Ishikawa (cell line): ENCODE results near the gene SPECC1.

Source experiments
- CEBPB ChIP-seq: IDR thresholded peaks from 2 replicates; pipeline ENCODE4 v1.6.1; 2012
- CREB1 ChIP-seq: IDR thresholded peaks from 2 replicates; pipeline ENCODE4 v1.6.1; 2012; ENCODE audit warnings: low read depth
- EGR1 ChIP-seq: IDR thresholded peaks from 2 replicates; pipeline ENCODE4 v1.6.1; 2012
- EP300 ChIP-seq: IDR thresholded peaks from 2 replicates; pipeline ENCODE4 v1.6.1; 2012; ENCODE audit warnings: borderline replicate concordance
- FOXM1 ChIP-seq: IDR thresholded peaks from 2 replicates; pipeline ENCODE4 v1.6.1; 2012; ENCODE audit warnings: low read depth, borderline replicate concordance
- NFIC ChIP-seq: IDR thresholded peaks from 2 replicates; pipeline ENCODE4 v1.6.1; 2012
- RAD21 ChIP-seq: IDR thresholded peaks from 2 replicates; pipeline ENCODE4 v1.6.1; 2012; ENCODE audit warnings: low read depth
- REST ChIP-seq: IDR thresholded peaks from 2 replicates; pipeline ENCODE4 v1.6.1; 2012; ENCODE audit warnings: low read depth, mild to moderate bottlenecking
- TAF1 ChIP-seq: IDR thresholded peaks from 2 replicates; pipeline ENCODE4 v1.6.1; 2012; ENCODE audit warnings: low read depth, mild to moderate bottlenecking
- TCF12 ChIP-seq: IDR thresholded peaks from 2 replicates; pipeline ENCODE4 v1.6.1; 2012; ENCODE audit warnings: low read depth
- TEAD4 ChIP-seq: IDR thresholded peaks from 2 replicates; pipeline ENCODE4 v1.6.1; 2012
- YY1 ChIP-seq: IDR thresholded peaks from 2 replicates; pipeline ENCODE4 v1.6.1; 2012; ENCODE audit warnings: low read depth
- ZBTB7A ChIP-seq: IDR thresholded peaks from 2 replicates; pipeline ENCODE4 v1.6.1; 2012; ENCODE audit warnings: low read depth
- TF ChIP-seq, protein P1 (sequence below): IDR thresholded peaks from 2 replicates; pipeline ENCODE4 v1.6.1; 2012
- TF ChIP-seq, protein P2 (sequence below): IDR thresholded peaks from 2 replicates; pipeline ENCODE4 v1.6.1; 2012

SPECC1 gene

DNA sequence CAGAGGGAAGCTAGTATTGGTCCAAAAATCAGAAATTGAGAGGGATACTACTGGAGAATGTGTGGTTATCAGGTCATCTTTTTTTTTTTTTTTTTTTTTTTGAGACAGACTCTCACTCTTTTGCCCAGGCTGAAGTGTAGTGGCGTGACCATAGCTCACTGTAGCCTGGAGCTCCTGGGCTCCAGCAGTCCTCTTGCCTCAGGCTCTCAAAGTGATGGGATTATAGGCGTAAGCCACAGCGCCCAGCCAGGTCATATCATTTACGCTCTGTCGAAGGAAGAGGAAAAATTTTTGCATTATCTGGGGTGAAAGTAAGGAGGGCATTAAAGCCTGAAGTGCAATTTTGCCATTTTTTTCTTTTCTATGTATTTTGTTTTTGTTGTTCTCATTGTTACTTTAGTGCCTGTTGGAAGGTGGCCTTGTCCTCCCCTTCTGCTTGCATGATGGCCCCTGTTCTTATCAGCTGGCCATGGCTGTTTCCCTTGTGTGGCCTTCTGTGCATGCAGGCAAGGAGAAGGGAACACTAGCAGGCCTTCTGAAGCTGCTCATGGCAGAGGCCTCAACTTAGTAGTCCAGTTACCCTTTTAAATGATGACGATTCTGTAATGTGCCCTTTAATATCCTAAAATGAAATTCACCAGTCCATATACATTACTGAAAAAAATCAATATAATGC lies 118.3 kb downstream of the SPECC1 start:
- TF ChIP-seq RAD21: no peak
- TF ChIP-seq TEAD4: no peak
- no peak for TF ChIP-seq EGR1
- TF ChIP-seq, protein P1, sequence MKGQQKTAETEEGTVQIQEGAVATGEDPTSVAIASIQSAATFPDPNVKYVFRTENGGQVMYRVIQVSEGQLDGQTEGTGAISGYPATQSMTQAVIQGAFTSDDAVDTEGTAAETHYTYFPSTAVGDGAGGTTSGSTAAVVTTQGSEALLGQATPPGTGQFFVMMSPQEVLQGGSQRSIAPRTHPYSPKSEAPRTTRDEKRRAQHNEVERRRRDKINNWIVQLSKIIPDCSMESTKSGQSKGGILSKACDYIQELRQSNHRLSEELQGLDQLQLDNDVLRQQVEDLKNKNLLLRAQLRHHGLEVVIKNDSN: no peak
- TF ChIP-seq FOXM1: no peak
- no peak for TF ChIP-seq YY1
- no peak for TF ChIP-seq CREB1
- no peak for TF ChIP-seq REST
- TF ChIP-seq, protein P2, sequence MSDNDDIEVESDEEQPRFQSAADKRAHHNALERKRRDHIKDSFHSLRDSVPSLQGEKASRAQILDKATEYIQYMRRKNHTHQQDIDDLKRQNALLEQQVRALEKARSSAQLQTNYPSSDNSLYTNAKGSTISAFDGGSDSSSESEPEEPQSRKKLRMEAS: no peak
- no peak for TF ChIP-seq NFIC
- no peak for TF ChIP-seq EP300
- no peak for TF ChIP-seq TCF12
- TF ChIP-seq TAF1: no peak
- TF ChIP-seq CEBPB: no peak
- TF ChIP-seq ZBTB7A: no peak

DNA sequence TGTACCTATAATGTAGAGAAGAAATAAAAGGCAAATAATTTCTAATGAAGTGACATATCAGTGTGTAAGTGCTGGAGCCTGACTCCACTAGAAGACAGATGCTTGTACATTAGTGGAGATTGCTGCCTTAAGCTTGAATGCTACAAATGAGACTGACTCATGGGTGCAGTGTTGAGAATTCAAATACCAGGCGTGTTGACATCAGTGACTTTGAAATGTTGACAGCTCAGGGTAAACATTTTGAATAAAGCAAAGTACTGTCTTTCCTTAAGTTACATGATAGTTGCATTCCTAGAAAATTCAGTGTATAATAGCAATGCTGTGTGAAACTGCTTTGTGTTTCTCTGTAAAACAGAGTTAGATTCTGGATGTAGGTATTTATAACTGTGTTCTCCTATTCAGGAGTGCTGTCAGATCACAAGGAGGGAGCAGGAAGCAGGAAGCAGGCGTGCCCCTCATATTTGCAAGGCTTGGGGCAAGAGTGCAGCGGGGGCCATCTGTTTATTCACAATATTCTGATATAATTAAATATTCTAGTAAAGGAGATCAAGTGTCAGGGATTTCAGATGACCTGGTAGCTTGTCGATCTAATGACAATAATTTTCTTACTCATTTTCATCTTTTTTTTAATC lies 119.0 kb downstream of the SPECC1 start:
- TF ChIP-seq, protein P2: no peak
- TF ChIP-seq NFIC (no peak), TAF1 (no peak), EGR1 (no peak), RAD21 (no peak), TCF12 (no peak), CEBPB (no peak), TEAD4 (no peak), CREB1 (no peak), REST (no peak), YY1 (no peak), ZBTB7A (no peak), EP300 (no peak), FOXM1 (no peak)
- TF ChIP-seq, protein P1: no peak

DNA sequence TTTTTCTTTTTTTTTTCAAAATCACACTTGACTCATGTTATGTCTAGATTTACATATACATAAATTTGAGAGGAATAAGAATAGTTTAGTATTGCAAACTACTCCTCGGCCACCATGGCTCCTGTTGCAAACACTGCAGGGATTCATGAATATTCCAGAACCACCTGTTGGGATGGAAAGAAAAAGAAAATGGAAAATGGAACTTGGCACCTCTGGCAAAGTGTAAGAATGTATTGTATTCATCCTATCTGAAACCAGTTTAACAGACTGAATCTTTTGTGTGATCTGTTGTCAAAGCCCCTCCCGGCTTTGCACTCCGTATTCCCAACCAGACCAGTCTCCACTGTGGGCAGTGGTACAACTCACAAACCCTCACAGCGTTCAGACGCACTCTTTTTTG lies 124.4 kb downstream of the SPECC1 start:
- TF ChIP-seq CREB1 (no peak), RAD21 (no peak), CEBPB (no peak), NFIC (no peak), EP300 (no peak), TCF12 (no peak), TAF1 (no peak), EGR1 (no peak), ZBTB7A (no peak)
- TF ChIP-seq, protein P2: no peak
- TF ChIP-seq, protein P1: no peak

DNA sequence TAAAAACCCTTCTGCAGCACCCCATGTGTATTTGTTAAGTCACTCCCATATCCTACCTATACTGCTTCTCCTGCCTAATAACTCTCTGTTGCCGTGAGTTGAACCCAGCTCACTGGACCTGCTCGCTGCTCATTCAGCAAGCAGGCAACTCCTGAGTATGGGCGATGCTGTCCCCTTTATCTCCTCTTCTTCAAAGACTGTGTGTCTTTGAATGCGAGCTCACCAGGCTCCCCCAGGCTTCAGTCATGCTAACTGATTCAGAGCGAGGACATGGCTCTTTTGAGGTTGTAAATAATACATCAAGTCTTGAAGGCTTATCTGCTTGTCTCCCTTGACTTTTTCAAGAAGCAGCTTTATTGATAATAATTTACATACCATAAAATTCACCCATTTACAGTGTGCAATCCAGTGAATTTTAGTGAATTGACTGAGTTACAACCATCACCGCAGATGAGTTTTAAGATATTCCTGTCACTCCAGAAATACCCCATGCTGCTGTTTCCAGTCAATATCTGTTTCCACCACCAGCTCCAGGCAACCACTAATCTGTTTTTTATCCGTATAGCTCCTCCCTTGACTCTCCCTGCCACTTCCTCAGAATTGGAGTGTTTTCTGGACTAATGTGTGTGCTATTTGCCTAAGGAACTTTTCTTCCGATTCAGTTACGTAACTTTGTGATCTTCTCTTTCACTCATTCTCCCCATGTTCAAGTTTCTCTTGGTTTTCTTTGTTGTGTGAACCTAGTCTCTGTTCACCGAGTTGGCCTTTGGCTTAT lies 132.2 kb downstream of the SPECC1 start:
- TF ChIP-seq EP300: no peak
- TF ChIP-seq RAD21: no peak
- TF ChIP-seq, protein P1: no peak
- no peak for TF ChIP-seq CREB1
- TF ChIP-seq, protein P2: no peak
- TF ChIP-seq ZBTB7A: no peak
- no peak for TF ChIP-seq YY1
- no peak for TF ChIP-seq CEBPB
- no peak for TF ChIP-seq REST
- TF ChIP-seq TCF12: no peak
- TF ChIP-seq TAF1: no peak
- TF ChIP-seq NFIC: no peak
- TF ChIP-seq EGR1: no peak
- TF ChIP-seq FOXM1: no peak
